HFFc6 (cell line): ENCODE measurements around the gene NTMT1. TPM values are rescaled to one million over a fixed set of nuclear protein-coding genes. Genes with fewer than 3 reads are reported as not detected.

ENCODE experiments used
- DNase-seq: peaks from one replicate; pipeline ENCODE4 v3.0.0-alpha.2; 2018
- H3K27ac Mint-ChIP-seq: 2 replicates; pipeline ENCODE4 v1.8.0; 2020; ENCODE audit warnings: mild to moderate bottlenecking, mixed read lengths
- H3K27me3 Mint-ChIP-seq: 2 replicates; pipeline ENCODE4 v1.8.0; 2021; ENCODE audit warnings: mild to moderate bottlenecking, moderate library complexity, mixed read lengths; ENCODE audit not compliant: insufficient read depth
- H3K36me3 Mint-ChIP-seq: 2 replicates; pipeline ENCODE4 v1.8.0; 2021; ENCODE audit warnings: low read depth, mixed read lengths
- H3K4me1 Mint-ChIP-seq: 2 replicates; pipeline ENCODE4 v1.8.0; 2020; ENCODE audit warnings: low read depth, mixed read lengths
- H3K4me3 Mint-ChIP-seq: 2 replicates; pipeline ENCODE4 v1.8.0; 2020; ENCODE audit warnings: mild to moderate bottlenecking, moderate library complexity, mixed read lengths
- H3K9me3 Mint-ChIP-seq: 2 replicates; pipeline ENCODE4 v1.8.0; 2020; ENCODE audit warnings: mild to moderate bottlenecking, mixed read lengths
- CTCF ChIP-seq: fragments of 200-600 bp; sonication (generic); IDR thresholded peaks from 2 replicates; pipeline ENCODE4 v1.5.0; 2021; ENCODE audit warnings: antibody characterized with exemption, mild to moderate bottlenecking
- total RNA-seq, 6 experiments: library from RNA; stranded (reverse); fragmentation: NEBNext Ultra II Directional; extraction: Animal tissue kit (Norgen Biotek cat#: 25700); gene quantifications; 2 replicates in 1 of 6; 3 replicates in 5 of 6; pipeline ENCODE4 v1.2.3, GENCODE V29; 2021

The NTMT1 gene
- total RNA-seq, 6 experiments from 2014 or later, result 81.6 to 90.0 (median 87.7) TPM

DNA sequence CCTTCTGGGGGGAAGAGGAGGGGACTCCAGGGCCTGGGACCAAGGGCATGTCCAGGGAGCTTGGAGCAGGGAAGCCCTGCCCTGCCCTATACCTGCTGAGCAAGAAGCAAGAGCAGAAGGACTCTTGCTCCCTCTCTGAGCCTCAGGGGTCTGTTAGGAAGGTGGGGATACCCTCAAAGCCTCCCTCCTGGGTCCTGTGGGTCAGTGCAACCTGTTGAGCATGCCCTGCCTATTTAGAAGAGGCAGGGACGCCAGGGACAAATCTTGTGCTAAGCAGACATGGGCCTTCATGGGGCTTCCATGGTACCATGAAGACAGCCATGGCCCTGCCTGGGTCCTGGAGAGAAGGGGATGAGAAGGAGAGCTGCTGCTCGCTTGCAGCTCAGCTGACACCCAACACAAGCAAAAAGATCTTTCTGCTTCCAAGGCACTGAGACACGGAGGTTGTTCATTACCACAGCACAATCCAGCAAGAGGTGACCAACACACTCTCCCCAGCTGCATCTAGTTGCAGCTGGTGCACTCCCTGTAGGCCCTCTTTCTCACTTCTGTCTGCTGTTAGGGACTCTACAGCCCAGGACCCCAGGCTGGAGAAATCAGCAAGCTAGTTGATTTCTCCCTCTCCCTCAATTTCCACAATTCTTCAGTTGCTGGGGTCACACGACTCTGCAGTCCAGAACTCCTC lies 44.3 kb upstream of the NTMT1 start:
- Mint-ChIP-seq H3K27ac (no peak overlapping the region; the same call in 1 of the 2 replicates), H3K4me3 (no peak overlapping the region), H3K27me3 (no peaks in the 10 kb centered on the region), H3K4me1 (peaks cover 16% of the 10 kb centered on the region), H3K36me3 (peaks cover 6% of the 10 kb centered on the region), H3K9me3 (peaks cover 4% of the 10 kb centered on the region; the same call in 1 of the 2 replicates)
- no peak for DNase-seq
- TF ChIP-seq CTCF, result no peak

DNA sequence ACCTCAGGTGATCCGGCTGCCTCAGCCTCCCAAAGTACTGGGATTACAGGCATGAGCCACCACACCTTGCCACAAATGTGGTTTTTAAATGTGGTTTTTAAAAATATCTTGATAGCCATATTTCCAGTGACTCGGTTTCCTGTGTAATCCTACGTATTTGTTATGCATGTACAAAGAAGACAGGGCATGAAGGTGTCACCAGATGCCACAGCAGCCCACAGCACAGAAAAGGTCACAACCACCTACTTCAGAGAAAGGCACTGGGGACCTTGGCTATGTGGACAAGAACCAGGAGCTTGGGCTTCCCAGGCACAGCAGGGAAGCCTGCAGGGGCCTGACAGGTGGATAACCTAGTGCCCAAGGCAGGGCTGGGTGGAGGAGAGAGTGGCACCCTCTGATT lies 43.1 kb upstream of the NTMT1 start:
- H3K27ac Mint-ChIP-seq, result no peak overlapping the region
- no peak for TF ChIP-seq CTCF
- H3K36me3 Mint-ChIP-seq, result no peaks in the 10 kb centered on the region
- DNase-seq, result no peak
- peaks cover 2% of the 10 kb centered on the region; the same call in 1 of the 2 replicates for H3K27me3 Mint-ChIP-seq
- H3K9me3 Mint-ChIP-seq, result no peaks in the 10 kb centered on the region
- peaks cover 8% of the 10 kb centered on the region for H3K4me1 Mint-ChIP-seq
- H3K4me3 Mint-ChIP-seq, result no peak overlapping the region

- DNase-seq, result no peak
- Mint-ChIP-seq H3K36me3 (no peaks in the 10 kb centered on the region), H3K4me3 (no peak overlapping the region), H3K27ac (no peak overlapping the region), H3K27me3 (peaks cover 2% of the 10 kb centered on the region; the same call in 1 of the 2 replicates), H3K4me1 (peaks cover 8% of the 10 kb centered on the region), H3K9me3 (no peaks in the 10 kb centered on the region)
- TF ChIP-seq CTCF, result no peak
These were observed 42.5 kb upstream of the NTMT1 start for GRCh38 chr9:129583308-129584038.

DNA sequence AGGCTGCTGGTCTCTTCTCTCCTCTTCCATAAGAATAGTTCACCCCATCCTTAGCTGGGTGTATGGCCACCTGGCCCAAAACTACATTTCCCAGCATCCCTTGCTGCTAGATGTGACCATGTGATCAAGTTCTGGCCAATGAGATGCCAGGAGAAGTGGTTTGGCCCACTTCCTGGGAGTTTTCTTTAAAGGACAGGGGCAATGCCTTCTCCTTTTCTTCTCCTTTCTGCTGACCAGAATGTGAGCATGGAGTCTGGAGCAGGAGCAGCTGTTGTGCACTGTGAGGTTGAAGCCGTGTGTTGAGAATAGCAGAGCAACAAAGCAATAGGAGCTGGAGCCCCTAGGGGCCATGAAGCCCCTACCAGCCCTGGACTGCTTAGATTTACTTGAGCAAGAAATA lies 41.8 kb upstream of the NTMT1 start:
- TF ChIP-seq CTCF, result no peak
- Mint-ChIP-seq H3K4me1 (peaks cover 8% of the 10 kb centered on the region), H3K4me3 (no peak overlapping the region)

DNA sequence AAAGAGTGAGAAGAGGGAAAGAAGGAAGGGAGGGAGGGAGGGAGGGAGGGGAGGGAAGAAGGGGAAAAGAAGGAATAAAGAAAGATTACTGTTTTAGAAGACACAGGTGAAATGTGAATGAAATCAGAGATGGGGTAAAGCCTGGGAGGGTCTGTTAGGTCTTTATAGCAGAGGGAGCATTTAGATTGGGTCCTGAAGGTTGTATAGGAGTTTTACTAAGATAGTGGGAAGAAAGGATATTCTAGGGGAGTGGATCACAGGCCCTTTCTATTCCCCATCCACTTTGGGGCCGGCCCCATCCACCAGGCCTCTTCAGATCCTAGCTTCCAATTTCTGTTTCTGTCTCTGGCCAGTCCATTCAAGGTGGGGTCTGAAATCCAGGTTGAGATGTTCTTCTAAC lies 40.6 kb upstream of the NTMT1 start:
- H3K27ac Mint-ChIP-seq, result no peak overlapping the region
- DNase-seq, result no peak
- H3K36me3 Mint-ChIP-seq, result no peaks in the 10 kb centered on the region
- H3K4me3 Mint-ChIP-seq, result no peak overlapping the region
- no peak for TF ChIP-seq CTCF
- H3K27me3 Mint-ChIP-seq, result peaks cover 2% of the 10 kb centered on the region; the same call in 1 of the 2 replicates
- no peaks in the 10 kb centered on the region for H3K9me3 Mint-ChIP-seq
- H3K4me1 Mint-ChIP-seq, result peaks cover 8% of the 10 kb centered on the region

More for the DNA sequence above, 41.8 kb upstream of the NTMT1 start:
- H3K27me3 Mint-ChIP-seq, result peaks cover 2% of the 10 kb centered on the region; the same call in 1 of the 2 replicates
- peak; percentile 76 for DNase-seq
- no peaks in the 10 kb centered on the region for H3K9me3 Mint-ChIP-seq
- H3K27ac Mint-ChIP-seq, result peak overlapping the region; percentile 46
- no peaks in the 10 kb centered on the region for H3K36me3 Mint-ChIP-seq
